Liver (tissue), 2 donors: Measurements from ENCODE around the gene CD101.

Source experiments
- JUND ChIP-seq, 2 donors: IDR thresholded peaks; 2 replicates each; pipeline ENCODE4 v1.6.1; 2016; ENCODE audit warnings: antibody characterized with exemption in 2 of 2
- NR2F2 ChIP-seq: IDR thresholded peaks from 2 replicates; pipeline ENCODE4 v1.6.1; 2016; ENCODE audit warnings: antibody characterized with exemption
- donor health status: healthy.

GRCh38 chr1:116990612-116991151 lies 10.9 kb upstream of the CD101 start:
- TF ChIP-seq NR2F2 (no peak), JUND (IDR thresholded peaks at IDR 0.05) (no peak)
